Medulla oblongata (tissue), 1 donor: ENCODE data around the gene USP36.

ENCODE experiments used
- DNase-seq: peaks from one replicate; pipeline ENCODE4 v3.0.0-alpha.2; 2015; ENCODE audit errors: extremely low spot score

USP36 gene

DNA sequence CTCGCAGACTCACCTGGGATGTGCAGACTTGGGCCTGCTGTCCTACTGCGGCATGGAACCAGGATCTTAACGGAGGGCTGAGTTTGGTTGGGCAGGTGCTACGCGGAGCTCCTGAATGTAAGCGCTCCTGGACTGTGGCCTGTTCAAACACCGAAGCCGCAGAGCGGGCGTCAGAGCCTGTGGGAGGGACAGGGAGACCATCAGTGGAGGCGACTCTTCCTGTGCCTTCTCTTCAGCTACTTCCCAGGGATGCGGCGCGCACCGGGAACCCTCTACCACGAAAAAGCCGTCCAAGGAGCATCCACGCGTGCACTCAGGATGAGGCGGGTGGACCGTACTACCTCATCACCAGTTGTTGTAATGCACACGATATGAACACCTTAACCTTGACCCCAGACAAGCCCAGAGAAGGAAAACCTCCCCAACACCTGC is 2.0 kb downstream of the USP36 start:
- no peak for DNase-seq

GRCh38 chr17:78836420-78837021 is 4.1 kb downstream of the USP36 start:
- no peak for DNase-seq

DNA sequence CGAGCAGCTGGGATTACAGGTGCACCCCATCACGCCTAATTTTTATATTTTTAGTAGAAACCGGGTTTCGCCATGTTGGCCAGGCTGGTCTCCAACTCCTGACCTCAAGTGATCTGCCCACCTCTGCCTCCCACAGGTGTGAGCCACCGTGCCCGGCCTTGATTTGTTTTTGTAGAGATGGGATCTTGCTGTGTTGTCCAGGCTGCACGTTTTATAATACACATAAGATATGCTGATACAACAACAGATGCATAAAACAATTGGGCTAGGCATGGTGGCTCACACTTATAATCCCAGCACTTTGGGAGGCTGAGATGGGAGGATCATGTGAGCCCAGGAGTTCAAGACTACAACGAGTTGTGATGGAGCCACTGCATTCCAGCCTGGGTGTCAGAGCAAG is 6.0 kb downstream of the USP36 start:
- no peak for DNase-seq

GRCh38 chr17:78832541-78832810 is 8.1 kb downstream of the USP36 start:
- no peak for DNase-seq

- DNase-seq, result no peak
Observed at GRCh38 chr17:78831688-78832540, 8.7 kb downstream of the USP36 start.

- no peak for DNase-seq
Observed at GRCh38 chr17:78829477-78829876, 11.1 kb downstream of the USP36 start.

GRCh38 chr17:78828470-78829185 is 12.0 kb downstream of the USP36 start:
- no peak for DNase-seq

DNA sequence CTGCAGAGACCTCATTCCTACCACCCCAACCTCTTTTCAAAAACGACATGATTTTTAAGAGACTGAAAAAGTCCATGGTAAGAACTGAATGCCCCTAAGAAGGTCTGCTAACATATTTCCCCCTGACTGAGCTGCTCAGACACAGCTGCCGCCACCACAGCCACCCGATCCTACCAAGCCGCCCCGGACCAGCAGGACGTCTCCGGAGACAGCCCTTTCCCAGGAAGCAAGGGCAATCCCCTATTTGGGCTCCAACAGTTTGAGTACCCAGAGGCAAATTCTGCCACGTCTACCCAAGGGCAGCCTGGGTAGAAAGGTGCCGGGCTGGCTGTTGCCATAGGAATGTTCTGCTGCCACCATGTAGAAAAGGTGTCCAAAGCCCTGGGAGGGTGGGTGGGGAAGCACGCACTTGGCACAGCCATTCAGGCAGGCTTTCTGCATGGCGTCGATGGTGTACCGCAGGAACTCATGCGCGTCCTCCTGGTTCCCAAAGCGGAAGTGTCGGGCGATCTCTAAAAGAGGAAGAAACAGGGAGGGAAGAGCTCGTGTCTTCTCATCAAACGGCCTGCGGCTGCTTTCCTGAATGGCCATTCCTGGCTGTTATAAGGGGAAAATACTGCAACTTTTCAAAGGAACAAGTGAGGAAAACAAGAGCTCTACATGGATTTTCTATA is 13.6 kb downstream of the USP36 start:
- peak; percentile 71 for DNase-seq

- no peak for DNase-seq
Observed at GRCh38 chr17:78826421-78826820, 14.2 kb downstream of the USP36 start.

DNA sequence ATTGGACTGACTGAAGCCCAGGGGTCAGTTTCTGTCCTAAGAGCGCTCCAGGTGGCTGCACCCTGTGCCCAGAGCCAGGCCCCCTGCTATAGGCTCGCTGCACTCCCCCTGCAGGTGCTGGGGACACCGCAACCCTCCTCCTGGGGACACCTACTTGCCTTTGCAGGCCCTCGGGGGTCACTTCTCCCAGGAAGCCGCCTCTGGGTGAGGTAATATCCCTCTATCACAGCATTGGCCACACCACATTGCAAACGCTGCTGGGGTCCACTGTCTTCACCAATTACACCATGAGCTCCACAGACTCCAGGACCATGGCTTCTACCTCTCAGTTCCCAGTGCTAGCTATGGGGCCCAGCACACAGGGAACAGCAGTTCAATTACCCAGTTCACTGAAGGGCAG is 14.9 kb downstream of the USP36 start:
- DNase-seq, result no peak

- DNase-seq, result no peak
Observed at GRCh38 chr17:78824240-78824639, 16.4 kb downstream of the USP36 start.

- no peak for DNase-seq
Observed at GRCh38 chr17:78823282-78824046, 17.1 kb downstream of the USP36 start.

DNA sequence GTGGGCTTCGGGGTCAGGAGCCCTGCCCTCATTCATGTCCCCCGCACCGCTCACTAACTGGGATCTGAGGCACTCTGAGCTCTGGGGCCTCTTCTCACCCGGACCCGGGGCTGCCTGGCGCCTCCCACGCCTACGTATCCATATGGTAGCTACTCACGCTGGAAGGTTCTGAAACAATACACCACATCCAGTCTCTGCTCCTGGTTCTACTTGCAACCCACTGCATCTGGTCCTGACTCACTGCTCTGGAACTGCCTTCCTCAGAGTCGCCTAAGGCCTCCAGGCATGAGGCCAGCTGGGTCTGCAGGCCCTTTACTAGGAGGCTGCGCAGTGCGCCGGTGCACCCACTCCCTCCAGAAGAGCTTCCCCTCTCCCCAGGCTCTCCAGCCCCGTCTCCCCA is 18.1 kb downstream of the USP36 start:
- DNase-seq, result no peak

- no peak for DNase-seq
Observed at GRCh38 chr17:78821961-78822360, 18.7 kb downstream of the USP36 start.

- DNase-seq, result no peak
Observed at GRCh38 chr17:78820841-78821240, 19.8 kb downstream of the USP36 start.

DNA sequence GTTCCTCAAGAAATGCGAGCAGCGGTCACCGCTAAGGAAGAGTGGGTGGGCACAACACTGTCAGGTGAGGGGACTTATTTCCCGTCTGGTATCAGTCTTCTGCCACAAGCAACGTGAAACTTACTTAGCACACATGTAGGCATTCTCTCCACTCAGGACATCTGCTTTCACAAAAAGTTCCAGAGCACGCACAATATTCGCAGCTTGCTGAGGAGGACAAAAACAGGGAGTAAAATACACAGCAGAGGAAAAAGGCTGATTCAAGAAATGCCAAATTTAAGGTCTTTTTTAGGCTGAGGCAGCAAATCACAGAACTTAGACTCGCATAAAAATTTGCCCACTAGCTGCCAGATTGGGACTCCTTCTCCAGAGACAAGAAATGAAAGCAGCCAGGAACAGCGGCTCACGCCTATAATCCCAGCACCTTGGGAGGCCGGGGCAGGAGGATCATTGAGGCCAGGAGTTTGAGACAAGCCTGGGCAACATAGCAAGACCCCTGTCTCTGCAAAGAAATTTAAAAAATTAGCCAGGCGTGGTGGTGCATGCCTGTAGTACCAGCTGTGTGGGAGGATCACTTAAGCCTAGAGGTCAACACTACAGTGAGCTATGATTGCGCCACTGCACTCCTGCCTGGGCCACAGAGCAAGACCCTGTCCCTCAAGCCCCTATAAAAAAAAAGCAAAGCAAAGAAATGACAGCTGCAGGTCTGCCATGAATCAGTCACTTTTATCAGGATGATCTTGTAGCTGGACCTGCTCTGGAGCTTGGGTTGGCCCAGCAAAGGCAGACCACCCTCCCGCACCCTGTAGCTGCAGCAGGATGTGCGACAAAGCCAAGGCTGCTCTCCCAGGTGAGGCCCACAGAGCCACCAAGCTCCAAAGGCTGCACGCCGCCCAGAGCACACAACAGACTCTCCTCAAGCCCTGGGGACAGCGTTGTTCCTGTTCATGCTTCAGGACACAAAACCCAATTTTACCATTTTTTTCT is 20.5 kb downstream of the USP36 start:
- no peak for DNase-seq

GRCh38 chr17:78819402-78819801 is 21.2 kb downstream of the USP36 start:
- no peak for DNase-seq

- no peak for DNase-seq
Observed at GRCh38 chr17:78818932-78819331, 21.7 kb downstream of the USP36 start.

- DNase-seq, result no peak
Observed at GRCh38 chr17:78818152-78818846, 22.3 kb downstream of the USP36 start.

DNA sequence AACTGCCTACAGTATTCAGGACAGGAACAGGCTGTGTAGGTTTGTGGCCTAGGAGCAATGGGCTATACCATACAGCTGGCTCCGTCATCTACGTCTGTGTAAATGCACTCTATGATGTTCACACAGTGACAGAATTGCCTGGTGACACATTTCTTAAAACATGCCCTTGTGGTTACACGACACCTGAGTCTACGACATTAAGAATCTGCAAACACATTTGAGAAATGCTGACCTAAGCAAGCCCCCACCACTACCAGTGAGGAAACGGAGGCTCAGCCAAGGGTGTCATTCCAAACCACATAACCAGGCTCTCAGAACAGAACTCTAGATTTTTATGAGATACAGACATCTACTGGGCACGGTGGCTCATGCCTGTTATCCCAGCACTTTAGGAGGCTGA is 23.5 kb downstream of the USP36 start:
- DNase-seq, result no peak
